GM12801 (cell line): ENCODE results near the gene ALDH1L1.

Experiments used
- CTCF ChIP-seq: IDR thresholded peaks from one replicate; pipeline ENCODE4 v1.5.1; 2011; ENCODE audit warnings: control low read depth; ENCODE audit not compliant: insufficient read length; ENCODE audit errors: extremely low read depth

ALDH1L1 gene

GRCh38 chr3:126126811-126127431 lies 53.5 kb downstream of the ALDH1L1 start:
- no peak for TF ChIP-seq CTCF

- no peak for TF ChIP-seq CTCF
Measured at GRCh38 chr3:126126286-126126685, 54.1 kb downstream of the ALDH1L1 start.

- no peak for TF ChIP-seq CTCF
Measured at GRCh38 chr3:126125781-126126251, 54.6 kb downstream of the ALDH1L1 start.

GRCh38 chr3:126125341-126125740 lies 55.0 kb downstream of the ALDH1L1 start:
- no peak for TF ChIP-seq CTCF

- no peak for TF ChIP-seq CTCF
Measured at GRCh38 chr3:126124896-126125295, 55.5 kb downstream of the ALDH1L1 start.

- TF ChIP-seq CTCF: no peak
Measured at GRCh38 chr3:126124148-126124868, 56.1 kb downstream of the ALDH1L1 start.

- no peak for TF ChIP-seq CTCF
Measured at GRCh38 chr3:126121632-126122031, 58.8 kb downstream of the ALDH1L1 start.
